Liver (tissue), 9 donors: ENCODE measurements around the gene TIMM22. TPM values are rescaled to one million over a fixed set of nuclear protein-coding genes. Genes with fewer than 3 reads are reported as not detected.

Source experiments
- DNase-seq: peaks from one replicate; pipeline ENCODE4 v3.0.0-alpha.2; 2017; ENCODE audit warnings: low spot score
- H3K27ac ChIP-seq, 2 donors: one replicate each; pipeline ENCODE4 v1.7.0; 2013; ENCODE audit warnings: inconsistent platforms in 2 of 2, low read length in 2 of 2, control low read depth in 1 of 2, low read depth in 1 of 2, mild to moderate bottlenecking in 1 of 2
- H3K27me3 ChIP-seq, 4 donors: one replicate each; pipeline versions ENCODE4 v1.6.1 to v1.7.0; 2013; ENCODE audit warnings: low read length in 3 of 4, inconsistent platforms in 1 of 4, mild to moderate bottlenecking in 1 of 4, moderate library complexity in 1 of 4; ENCODE audit not compliant: control insufficient read depth in 4 of 4, insufficient read depth in 4 of 4
- H3K36me3 ChIP-seq, 4 donors: one replicate each; pipeline versions ENCODE4 v1.6.1 to v1.7.0; 2013; ENCODE audit warnings: low read length in 3 of 4, mild to moderate bottlenecking in 3 of 4, low read depth in 1 of 4, moderate library complexity in 1 of 4; ENCODE audit not compliant: control insufficient read depth in 4 of 4, insufficient read depth in 3 of 4
- H3K4me1 ChIP-seq, 4 donors: one replicate each; pipeline versions ENCODE4 v1.6.1 to v1.7.0; 2013; ENCODE audit warnings: low read length in 3 of 4, mild to moderate bottlenecking in 3 of 4, moderate library complexity in 1 of 4; ENCODE audit not compliant: control insufficient read depth in 4 of 4, insufficient read depth in 4 of 4
- H3K4me3 ChIP-seq, 3 donors: one replicate each; pipeline versions ENCODE4 v1.6.1 to v1.7.0; 2013; ENCODE audit warnings: low read length in 3 of 3, control low read depth in 1 of 3, low read depth in 1 of 3, mild to moderate bottlenecking in 1 of 3
- H3K9ac ChIP-seq, 2 donors: one replicate each; pipeline ENCODE4 v1.7.0; 2013; ENCODE audit warnings: low read length in 2 of 2, mild to moderate bottlenecking in 2 of 2, moderate library complexity in 2 of 2, control low read depth in 1 of 2, low read depth in 1 of 2
- H3K9me3 ChIP-seq, 4 donors: one replicate each; pipeline versions ENCODE4 v1.6.1 to v1.7.0; 2013; ENCODE audit warnings: low read length in 3 of 4; ENCODE audit not compliant: control insufficient read depth in 4 of 4
- ATF3 ChIP-seq: IDR thresholded peaks from 2 replicates; pipeline ENCODE4 v1.6.1; 2016; ENCODE audit warnings: antibody characterized with exemption
- CTCF ChIP-seq: fragments of 150-350 bp; IDR thresholded peaks from 2 replicates; pipeline ENCODE4 v1.5.1; 2017; ENCODE audit warnings: improper control_type of control experiment, low read depth, low read length; ENCODE audit not compliant: missing input control
- EGR1 ChIP-seq, 2 donors: IDR thresholded peaks; 2 replicates each; pipeline ENCODE4 v1.6.1; 2016 to 2018; ENCODE audit warnings: antibody characterized with exemption in 2 of 2, low read depth in 2 of 2
- FOXA2 ChIP-seq: IDR thresholded peaks from 2 replicates; pipeline ENCODE4 v1.6.1; 2016; ENCODE audit warnings: antibody characterized with exemption
- GABPA ChIP-seq, 2 donors: IDR thresholded peaks in 1 of 2; conservative IDR thresholded peaks in 1 of 2; 2 replicates each; pipeline ENCODE4 v1.6.1; 2016; ENCODE audit warnings: antibody characterized with exemption in 2 of 2, mild to moderate bottlenecking in 1 of 2, moderate library complexity in 1 of 2
- HNF4A ChIP-seq, 2 donors: conservative IDR thresholded peaks; 2 replicates each; pipeline ENCODE4 v1.6.1; 2016; ENCODE audit warnings: antibody characterized with exemption in 2 of 2, mild to moderate bottlenecking in 2 of 2
- HNF4G ChIP-seq: IDR thresholded peaks from 2 replicates; pipeline ENCODE4 v1.6.1; 2016; ENCODE audit warnings: antibody characterized with exemption
- JUND ChIP-seq, 2 donors: IDR thresholded peaks; 2 replicates each; pipeline ENCODE4 v1.6.1; 2016; ENCODE audit warnings: antibody characterized with exemption in 2 of 2
- NR2F2 ChIP-seq: IDR thresholded peaks from 2 replicates; pipeline ENCODE4 v1.6.1; 2016; ENCODE audit warnings: antibody characterized with exemption
- RAD21 ChIP-seq, 2 donors: IDR thresholded peaks; 2 replicates each; pipeline ENCODE4 v1.6.1; 2016; ENCODE audit warnings: antibody characterized with exemption in 2 of 2, mild to moderate bottlenecking in 2 of 2
- RXRA ChIP-seq, 2 donors: IDR thresholded peaks; 2 replicates each; pipeline ENCODE4 v1.6.1; 2017 to 2018; ENCODE audit warnings: antibody characterized with exemption in 2 of 2, mild to moderate bottlenecking in 1 of 2
- SP1 ChIP-seq: IDR thresholded peaks from 2 replicates; pipeline ENCODE4 v1.6.1; 2018; ENCODE audit warnings: antibody characterized with exemption, mild to moderate bottlenecking
- TAF1 ChIP-seq: conservative IDR thresholded peaks from 2 replicates; pipeline ENCODE4 v1.6.1; 2016; ENCODE audit warnings: antibody characterized with exemption, mild to moderate bottlenecking
- YY1 ChIP-seq: IDR thresholded peaks from 2 replicates; pipeline ENCODE4 v1.6.1; 2016; ENCODE audit warnings: antibody characterized with exemption, mild to moderate bottlenecking
- WGBS: extraction: QIAGEN DNeasy Blood & Tissue Kit; methylation state at CpG from one replicate; pipeline ENCODE4 v1.1.7; 2013; 5-methylcytosine and 5-hydroxymethylcytosine counted together
- polyA plus RNA-seq, 2 donors: library from polyadenylated mRNA; stranded (reverse) in 1 of 2; unstranded in 1 of 2; fragments of 200-250 nt in 1 of 2; fragments of >200 nt in 1 of 2; fragmentation: Nextera tagmentation in 1 of 2; extraction: Ambion mirVana in 1 of 2; gene quantifications; one replicate each; pipeline versions ENCODE4 v1.2.1 to v1.2.3, GENCODE V29; 2013 to 2015
- total RNA-seq, 2 donors: library from RNA; depleted of rRNA; stranded (reverse); fragments of >200 nt; gene quantifications; one replicate each; pipeline ENCODE4 v1.2.3, GENCODE V29; 2014
- TF ChIP-seq, protein P1 (sequence below): IDR thresholded peaks from 2 replicates; pipeline ENCODE4 v1.6.1; 2016; ENCODE audit warnings: antibody characterized with exemption, mild to moderate bottlenecking
- TF ChIP-seq, protein P2 (sequence below): IDR thresholded peaks from 2 replicates; pipeline ENCODE4 v1.6.1; 2016; ENCODE audit warnings: antibody characterized with exemption
- donor health status: healthy.
- donor health status: healthy.
- donor health status: healthy.
- donor health status: healthy.
- donor health status: healthy.

The TIMM22 gene
- total and polyA plus RNA-seq, 4 donors: 4.4 to 5.0 (median 4.6) TPM

GRCh38 chr17:1039511-1040215, 42.7 kb downstream of the TIMM22 start:
- H3K9me3 ChIP-seq: no peaks in the 10 kb centered on the region
- H3K4me3 ChIP-seq: no peak overlapping the region
- no peak for TF ChIP-seq SP1
- no peak for TF ChIP-seq HNF4G
- no peak for TF ChIP-seq ATF3
- no peak for TF ChIP-seq HNF4A (conservative IDR thresholded peaks at IDR 0.05)
- no peak for TF ChIP-seq CTCF
- no peak for TF ChIP-seq FOXA2
- no peak for TF ChIP-seq YY1
- no peak for TF ChIP-seq GABPA (IDR thresholded peaks at IDR 0.05 in 1 of 2, conservative IDR thresholded peaks at IDR 0.05 in 1 of 2)
- TF ChIP-seq, protein P1, sequence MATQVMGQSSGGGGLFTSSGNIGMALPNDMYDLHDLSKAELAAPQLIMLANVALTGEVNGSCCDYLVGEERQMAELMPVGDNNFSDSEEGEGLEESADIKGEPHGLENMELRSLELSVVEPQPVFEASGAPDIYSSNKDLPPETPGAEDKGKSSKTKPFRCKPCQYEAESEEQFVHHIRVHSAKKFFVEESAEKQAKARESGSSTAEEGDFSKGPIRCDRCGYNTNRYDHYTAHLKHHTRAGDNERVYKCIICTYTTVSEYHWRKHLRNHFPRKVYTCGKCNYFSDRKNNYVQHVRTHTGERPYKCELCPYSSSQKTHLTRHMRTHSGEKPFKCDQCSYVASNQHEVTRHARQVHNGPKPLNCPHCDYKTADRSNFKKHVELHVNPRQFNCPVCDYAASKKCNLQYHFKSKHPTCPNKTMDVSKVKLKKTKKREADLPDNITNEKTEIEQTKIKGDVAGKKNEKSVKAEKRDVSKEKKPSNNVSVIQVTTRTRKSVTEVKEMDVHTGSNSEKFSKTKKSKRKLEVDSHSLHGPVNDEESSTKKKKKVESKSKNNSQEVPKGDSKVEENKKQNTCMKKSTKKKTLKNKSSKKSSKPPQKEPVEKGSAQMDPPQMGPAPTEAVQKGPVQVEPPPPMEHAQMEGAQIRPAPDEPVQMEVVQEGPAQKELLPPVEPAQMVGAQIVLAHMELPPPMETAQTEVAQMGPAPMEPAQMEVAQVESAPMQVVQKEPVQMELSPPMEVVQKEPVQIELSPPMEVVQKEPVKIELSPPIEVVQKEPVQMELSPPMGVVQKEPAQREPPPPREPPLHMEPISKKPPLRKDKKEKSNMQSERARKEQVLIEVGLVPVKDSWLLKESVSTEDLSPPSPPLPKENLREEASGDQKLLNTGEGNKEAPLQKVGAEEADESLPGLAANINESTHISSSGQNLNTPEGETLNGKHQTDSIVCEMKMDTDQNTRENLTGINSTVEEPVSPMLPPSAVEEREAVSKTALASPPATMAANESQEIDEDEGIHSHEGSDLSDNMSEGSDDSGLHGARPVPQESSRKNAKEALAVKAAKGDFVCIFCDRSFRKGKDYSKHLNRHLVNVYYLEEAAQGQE: no peak
- TF ChIP-seq, protein P2, sequence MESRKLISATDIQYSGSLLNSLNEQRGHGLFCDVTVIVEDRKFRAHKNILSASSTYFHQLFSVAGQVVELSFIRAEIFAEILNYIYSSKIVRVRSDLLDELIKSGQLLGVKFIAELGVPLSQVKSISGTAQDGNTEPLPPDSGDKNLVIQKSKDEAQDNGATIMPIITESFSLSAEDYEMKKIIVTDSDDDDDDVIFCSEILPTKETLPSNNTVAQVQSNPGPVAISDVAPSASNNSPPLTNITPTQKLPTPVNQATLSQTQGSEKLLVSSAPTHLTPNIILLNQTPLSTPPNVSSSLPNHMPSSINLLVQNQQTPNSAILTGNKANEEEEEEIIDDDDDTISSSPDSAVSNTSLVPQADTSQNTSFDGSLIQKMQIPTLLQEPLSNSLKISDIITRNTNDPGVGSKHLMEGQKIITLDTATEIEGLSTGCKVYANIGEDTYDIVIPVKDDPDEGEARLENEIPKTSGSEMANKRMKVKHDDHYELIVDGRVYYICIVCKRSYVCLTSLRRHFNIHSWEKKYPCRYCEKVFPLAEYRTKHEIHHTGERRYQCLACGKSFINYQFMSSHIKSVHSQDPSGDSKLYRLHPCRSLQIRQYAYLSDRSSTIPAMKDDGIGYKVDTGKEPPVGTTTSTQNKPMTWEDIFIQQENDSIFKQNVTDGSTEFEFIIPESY: no peak
- TF ChIP-seq RAD21 (IDR thresholded peaks at IDR 0.05): no peak
- no peak for TF ChIP-seq RXRA (IDR thresholded peaks at IDR 0.05)
- TF ChIP-seq NR2F2: no peak
- peak overlapping the region; percentile 38 to 58 for H3K27ac ChIP-seq
- H3K4me1 ChIP-seq: no peaks in the 10 kb centered on the region
- no peaks in the 10 kb centered on the region for H3K27me3 ChIP-seq
- no peak overlapping the region for H3K9ac ChIP-seq
- H3K36me3 ChIP-seq: no peaks in the 10 kb centered on the region
- 69% methylated on average over 30 of the region's 30 CpGs for WGBS
- no peak for DNase-seq

DNA sequence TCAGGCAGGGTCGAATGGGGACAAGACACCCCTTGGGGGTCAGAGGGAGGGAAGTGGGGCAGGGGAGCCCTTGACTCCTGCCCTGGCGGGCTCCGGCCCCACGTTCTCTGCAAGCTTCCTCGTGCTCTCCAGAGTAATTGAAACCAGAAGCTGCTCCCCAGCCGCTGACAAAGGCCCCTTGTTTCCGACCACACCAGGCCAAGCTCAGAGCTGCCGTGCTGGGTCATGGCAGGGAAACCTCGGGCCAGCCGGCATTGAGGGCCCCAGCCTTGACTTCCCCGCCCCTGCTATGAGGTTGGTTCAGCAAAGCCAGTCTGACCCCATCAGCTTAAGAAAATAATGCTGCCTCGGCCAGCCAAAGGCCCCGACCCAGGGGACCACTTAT, 43.3 kb downstream of the TIMM22 start:
- H3K4me3 ChIP-seq: no peak overlapping the region
- DNase-seq: no peak
- H3K27me3 ChIP-seq: no peaks in the 10 kb centered on the region
- no peaks in the 10 kb centered on the region for H3K4me1 ChIP-seq
- H3K9me3 ChIP-seq: no peaks in the 10 kb centered on the region
- H3K36me3 ChIP-seq: no peaks in the 10 kb centered on the region
- 81% methylated on average over 13 of the region's 13 CpGs for WGBS
- H3K9ac ChIP-seq: no peak overlapping the region
- H3K27ac ChIP-seq: peak overlapping the region; percentile 38 to 58
- TF ChIP-seq FOXA2: no peak
- TF ChIP-seq GABPA (IDR thresholded peaks at IDR 0.05 in 1 of 2, conservative IDR thresholded peaks at IDR 0.05 in 1 of 2): no peak
- TF ChIP-seq TAF1: no peak
- TF ChIP-seq JUND (IDR thresholded peaks at IDR 0.05): no peak
- TF ChIP-seq CTCF: no peak
- TF ChIP-seq, protein P1: no peak
- no peak for TF ChIP-seq EGR1 (IDR thresholded peaks at IDR 0.05; ENCODE audit: low read depth in 2 of 2)
- TF ChIP-seq ATF3: no peak
